Smooth muscle cell (in vitro differentiated cells): Measurements from ENCODE around the gene ENO1. TPM values are rescaled to one million over a fixed set of nuclear protein-coding genes. Genes with fewer than 3 reads are reported as not detected.

Source experiments
- DNase-seq: peaks from one replicate; lab custom pipeline; 2025; ENCODE audit not compliant: unreplicated experiment; lab: John Stamatoyannopoulos, UW
- H2AFZ ChIP-seq: fragments of 200-600 bp; sonication (generic); 2 replicates; pipeline ENCODE4 v1.6.0; 2016; ENCODE audit warnings: antibody characterized with exemption, low read depth, mild to moderate bottlenecking
- H3F3A ChIP-seq: fragments of 200-600 bp; sonication (generic); 2 replicates; pipeline ENCODE4 v1.6.0; 2017; ENCODE audit warnings: antibody characterized with exemption, low read depth
- H3K27ac ChIP-seq: fragments of 200-600 bp; sonication (generic); 2 replicates; pipeline ENCODE4 v1.5.1; 2016; ENCODE audit warnings: low read depth, mild to moderate bottlenecking
- H3K27me3 ChIP-seq: fragments of 200-600 bp; sonication (generic); 2 replicates; pipeline ENCODE4 v1.6.1; 2016; ENCODE audit warnings: low read depth, mild to moderate bottlenecking
- H3K36me3 ChIP-seq: fragments of 200-600 bp; sonication (generic); 2 replicates; pipeline ENCODE4 v1.5.1; 2016; ENCODE audit warnings: low read depth
- H3K4me1 ChIP-seq: fragments of 200-600 bp; sonication (generic); 2 replicates; pipeline ENCODE4 v1.5.1; 2016; ENCODE audit warnings: low read depth
- H3K4me2 ChIP-seq: fragments of 200-600 bp; sonication (generic); 2 replicates; pipeline ENCODE4 v1.6.0; 2016; ENCODE audit warnings: mild to moderate bottlenecking
- H3K4me3 ChIP-seq: fragments of 200-600 bp; sonication (generic); 2 replicates; pipeline ENCODE4 v1.5.1; 2016; ENCODE audit warnings: mild to moderate bottlenecking
- H3K79me2 ChIP-seq: fragments of 200-600 bp; sonication (generic); 2 replicates; pipeline ENCODE4 v1.6.0; 2016; ENCODE audit warnings: low read depth, mild to moderate bottlenecking
- H3K9ac ChIP-seq: fragments of 200-600 bp; sonication (generic); 2 replicates; pipeline ENCODE4 v1.6.0; 2016; ENCODE audit warnings: low read depth
- H3K9me3 ChIP-seq: fragments of 200-600 bp; sonication (generic); replicated peaks from 2 replicates; pipeline ENCODE4 v1.5.1; 2016; ENCODE audit warnings: low read depth
- H4K20me1 ChIP-seq: fragments of 200-600 bp; sonication (generic); 2 replicates; pipeline ENCODE4 v1.6.0; 2016; ENCODE audit warnings: low read depth
- WGBS: methylation state at CpG from one replicate; pipeline ENCODE4 v1.1.7; 2016; ENCODE audit warnings: low lambda C conversion rate; 5-methylcytosine and 5-hydroxymethylcytosine counted together
- polyA plus RNA-seq: library from polyadenylated mRNA; unstranded; fragments of >200 nt; fragmentation: Nextera tagmentation; extraction: Ambion mirVana; gene quantifications from 2 replicates; pipeline ENCODE4 v1.2.1, GENCODE V29; 2016
- total RNA-seq: library from RNA; depleted of rRNA; stranded (reverse); fragments of >200 nt; gene quantifications from 2 replicates; pipeline ENCODE4 v1.2.3, GENCODE V29; 2014
- TF ChIP-seq, protein P1 (sequence below): fragments of 200-600 bp; sonication (generic); IDR thresholded peaks from 2 replicates; pipeline ENCODE4 v1.5.1; 2017; ENCODE audit warnings: borderline replicate concordance, mild to moderate bottlenecking, antibody characterized with exemption; ENCODE audit not compliant: insufficient read depth, poor library complexity, severe bottlenecking

Gene ENO1
- total and polyA plus RNA-seq, 2 experiments from 2014 or later: 1,276 to 2,235 TPM

DNA sequence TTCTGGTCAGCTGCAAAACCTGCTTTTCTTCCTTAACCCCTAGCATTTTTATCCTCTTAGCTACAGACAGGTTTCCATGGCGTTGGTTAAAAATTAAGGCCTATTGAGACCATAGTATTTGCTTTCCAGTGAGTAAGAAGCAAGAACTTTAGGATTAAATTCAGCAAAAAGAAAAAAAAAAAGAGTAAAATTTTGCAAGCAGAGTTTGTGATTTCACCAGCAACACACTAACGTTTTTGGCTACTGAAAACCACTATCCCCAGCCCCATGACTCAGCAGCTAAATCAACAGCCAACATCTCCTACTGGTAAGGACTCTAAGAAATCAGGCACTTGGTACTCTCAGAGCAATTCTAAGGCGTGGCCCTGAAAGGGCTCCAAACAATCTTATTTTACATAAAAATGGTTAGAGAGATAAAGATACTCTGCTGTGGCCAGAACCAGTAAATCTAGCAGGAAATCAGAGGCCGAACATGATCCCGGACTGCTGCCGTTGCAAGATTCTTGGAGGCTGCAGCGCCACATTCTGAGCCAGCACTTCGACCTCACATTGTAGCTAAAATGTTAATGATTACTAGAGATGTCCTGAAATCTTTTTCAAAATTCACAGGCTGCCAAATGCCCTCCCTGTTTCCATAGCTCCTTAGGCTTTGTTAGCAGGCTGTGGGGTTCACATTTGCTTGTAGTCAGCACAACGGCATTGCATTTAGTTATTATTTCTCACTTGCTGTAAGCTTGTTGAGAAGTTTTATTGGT is 1.6 kb upstream of the ENO1 start:
- Histone ChIP-seq H3K9ac (peak overlapping the region; percentile 91), H3K9me3 (no peaks in the 10 kb centered on the region), H3K4me1 (peaks cover 28% of the 10 kb centered on the region), H2AFZ (peak overlapping the region; percentile 21), H3K79me2 (peaks cover 31% of the 10 kb centered on the region), H3F3A (peaks cover 32% of the 10 kb centered on the region), H3K4me3 (peak overlapping the region; percentile 82), H3K36me3 (no peaks in the 10 kb centered on the region), H3K27ac (peak overlapping the region; percentile 97), H4K20me1 (peaks cover 31% of the 10 kb centered on the region), H3K27me3 (no peaks in the 10 kb centered on the region), H3K4me2 (peak overlapping the region; percentile 97)
- 11% methylated on average over 9 of the region's 9 CpGs for WGBS
- TF ChIP-seq, protein P1, sequence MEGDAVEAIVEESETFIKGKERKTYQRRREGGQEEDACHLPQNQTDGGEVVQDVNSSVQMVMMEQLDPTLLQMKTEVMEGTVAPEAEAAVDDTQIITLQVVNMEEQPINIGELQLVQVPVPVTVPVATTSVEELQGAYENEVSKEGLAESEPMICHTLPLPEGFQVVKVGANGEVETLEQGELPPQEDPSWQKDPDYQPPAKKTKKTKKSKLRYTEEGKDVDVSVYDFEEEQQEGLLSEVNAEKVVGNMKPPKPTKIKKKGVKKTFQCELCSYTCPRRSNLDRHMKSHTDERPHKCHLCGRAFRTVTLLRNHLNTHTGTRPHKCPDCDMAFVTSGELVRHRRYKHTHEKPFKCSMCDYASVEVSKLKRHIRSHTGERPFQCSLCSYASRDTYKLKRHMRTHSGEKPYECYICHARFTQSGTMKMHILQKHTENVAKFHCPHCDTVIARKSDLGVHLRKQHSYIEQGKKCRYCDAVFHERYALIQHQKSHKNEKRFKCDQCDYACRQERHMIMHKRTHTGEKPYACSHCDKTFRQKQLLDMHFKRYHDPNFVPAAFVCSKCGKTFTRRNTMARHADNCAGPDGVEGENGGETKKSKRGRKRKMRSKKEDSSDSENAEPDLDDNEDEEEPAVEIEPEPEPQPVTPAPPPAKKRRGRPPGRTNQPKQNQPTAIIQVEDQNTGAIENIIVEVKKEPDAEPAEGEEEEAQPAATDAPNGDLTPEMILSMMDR: no peak
- no peak for DNase-seq

DNA sequence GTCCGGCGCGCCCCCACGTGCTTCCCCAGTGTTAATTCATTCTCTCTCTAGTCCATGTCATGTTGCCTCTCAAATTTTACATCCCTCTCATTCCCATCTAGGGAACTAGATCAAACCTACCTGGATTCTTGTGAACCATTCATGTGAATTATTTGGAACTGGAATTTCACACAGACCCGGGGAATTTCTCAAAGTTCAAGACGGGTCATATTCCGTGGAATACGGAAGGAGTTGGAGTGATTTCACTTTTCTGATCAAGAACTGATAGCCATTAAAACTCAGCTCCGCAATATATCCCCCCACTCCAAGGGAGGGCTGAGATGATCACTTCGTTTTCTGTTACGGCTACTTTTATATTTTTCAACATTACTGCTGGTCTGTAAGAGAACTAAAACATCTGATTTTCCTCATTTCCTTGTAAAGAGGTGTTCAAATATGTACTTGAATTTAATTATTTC is 1.0 kb upstream of the ENO1 start:
- TF ChIP-seq, protein P1: no peak
- H3K4me1 ChIP-seq: peaks cover 34% of the 10 kb centered on the region
- H4K20me1 ChIP-seq: peaks cover 37% of the 10 kb centered on the region
- peaks cover 37% of the 10 kb centered on the region for H3K79me2 ChIP-seq
- no peaks in the 10 kb centered on the region for H3K36me3 ChIP-seq
- peak overlapping the region; percentile 97 for H3K27ac ChIP-seq
- no peak for DNase-seq
- peaks cover 38% of the 10 kb centered on the region for H3F3A ChIP-seq
- 25% methylated on average over 11 of the region's 11 CpGs for WGBS
- H3K27me3 ChIP-seq: no peaks in the 10 kb centered on the region
- peak overlapping the region; percentile 73 for H2AFZ ChIP-seq
- peak overlapping the region; percentile 82 for H3K4me3 ChIP-seq
- no peaks in the 10 kb centered on the region for H3K9me3 ChIP-seq
- peak overlapping the region; percentile 91 for H3K9ac ChIP-seq
- H3K4me2 ChIP-seq: peak overlapping the region; percentile 97

DNA sequence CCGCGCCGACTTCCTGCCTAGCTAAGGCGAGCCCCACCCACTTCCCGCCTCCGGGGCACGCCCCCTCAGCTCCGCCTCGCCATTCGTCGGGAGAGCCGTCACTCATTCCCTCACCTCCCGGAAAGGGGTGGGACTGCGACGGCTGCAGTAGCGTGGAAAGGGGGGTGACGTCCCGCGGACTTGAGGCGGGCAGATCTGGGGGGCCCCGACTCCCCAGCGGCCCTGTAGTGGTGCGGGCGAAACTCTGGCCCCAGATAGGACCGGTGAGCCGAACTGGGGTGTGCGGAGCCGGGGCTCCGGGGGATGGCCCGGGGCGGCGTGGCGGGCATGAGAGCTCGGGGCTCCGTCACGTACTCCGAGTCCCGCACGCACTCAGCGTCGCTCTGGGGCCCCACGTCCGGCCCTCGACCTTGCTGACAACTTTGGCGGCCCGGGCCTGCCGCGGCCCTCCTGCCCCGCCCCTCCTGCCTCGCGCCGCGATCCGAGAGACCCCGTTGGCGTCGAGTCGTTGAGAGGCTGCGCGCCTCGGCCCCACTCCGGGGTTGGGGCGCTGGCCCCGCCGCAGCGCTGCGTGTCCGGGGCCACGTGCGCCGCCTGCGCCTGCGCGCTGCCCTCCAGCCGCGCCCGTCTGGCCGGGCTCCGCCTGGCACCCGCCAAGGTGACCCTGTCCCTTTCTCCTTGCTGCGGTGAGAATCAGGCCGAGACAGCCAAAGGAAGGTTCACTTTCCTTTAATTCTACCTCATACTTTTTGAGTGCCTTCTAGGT is 395 bp upstream of the ENO1 start:
- TF ChIP-seq, protein P1: no peak

More for the DNA sequence above, 395 bp upstream of the ENO1 start:
- H4K20me1 ChIP-seq: peaks cover 44% of the 10 kb centered on the region
- WGBS: under 1% methylated on average over 73 of the region's 82 CpGs
- peak; percentile 93 for DNase-seq
- no peaks in the 10 kb centered on the region for H3K9me3 ChIP-seq
- peak overlapping the region; percentile 82 for H3K4me3 ChIP-seq
- peaks cover 37% of the 10 kb centered on the region for H3K79me2 ChIP-seq
- peak overlapping the region; percentile 97 for H3K27ac ChIP-seq
- peaks cover 42% of the 10 kb centered on the region for H3F3A ChIP-seq
- no peaks in the 10 kb centered on the region for H3K27me3 ChIP-seq
- H3K9ac ChIP-seq: peak overlapping the region; percentile 91
- peak overlapping the region; percentile 97 for H3K4me2 ChIP-seq
- H3K4me1 ChIP-seq: peaks cover 38% of the 10 kb centered on the region
- peak overlapping the region; percentile 85 for H2AFZ ChIP-seq
- no peaks in the 10 kb centered on the region for H3K36me3 ChIP-seq
